HG02798 (cell line): ENCODE results near the gene EFCAB6.

Experiments used
- ATAC-seq: cut with Tn5 transposase; IDR thresholded peaks from one replicate; pipeline ENCODE4 v1.9.1; 2021; ENCODE audit warnings: mild to moderate bottlenecking; ENCODE audit not compliant: unreplicated experiment, poor library complexity

The EFCAB6 gene

DNA sequence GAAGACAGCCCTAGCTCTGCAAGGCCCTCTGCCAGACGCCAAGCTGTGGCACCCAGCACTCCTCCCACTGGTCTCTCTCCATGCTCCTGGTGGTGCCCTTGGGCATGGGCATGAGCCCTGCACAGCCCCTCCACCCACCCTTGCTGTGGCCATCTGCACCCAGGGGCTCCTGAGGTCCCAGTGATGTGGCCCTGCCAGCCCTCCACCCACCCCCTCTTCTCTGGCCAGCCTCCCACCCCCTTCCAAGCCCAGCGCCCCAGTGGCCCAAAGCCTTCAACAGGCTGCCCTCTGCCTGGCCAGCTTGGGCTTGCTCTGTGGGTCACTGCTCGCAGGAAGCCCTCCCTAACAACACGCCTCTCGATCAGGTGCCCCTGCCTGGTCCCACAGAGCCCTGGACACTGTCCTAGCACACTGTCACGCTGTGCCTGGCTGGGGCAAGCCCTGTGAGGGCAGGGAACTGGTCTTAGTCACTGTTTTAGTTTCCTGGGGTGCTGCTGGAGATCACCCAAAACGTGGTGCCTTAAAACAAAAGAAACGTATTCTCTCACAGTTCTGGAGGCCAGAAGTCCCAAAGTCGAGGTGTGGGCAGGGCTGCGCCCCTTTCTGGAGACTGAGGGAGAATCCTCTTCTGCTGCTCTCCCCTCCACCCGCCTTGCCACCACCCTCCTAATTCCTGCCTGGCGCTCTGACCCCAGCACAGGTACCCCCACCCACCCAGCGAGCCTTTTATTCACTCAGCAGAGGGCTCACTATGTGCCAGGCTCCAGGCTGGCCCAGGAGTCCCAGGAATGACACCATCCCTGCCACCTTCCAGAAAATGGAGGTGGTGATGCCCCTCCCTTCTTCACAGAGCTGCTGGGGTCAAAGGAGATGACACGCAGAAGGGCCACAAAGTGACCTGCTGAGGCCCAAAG lies 35.5 kb upstream of the EFCAB6 start:
- no peak for ATAC-seq

DNA sequence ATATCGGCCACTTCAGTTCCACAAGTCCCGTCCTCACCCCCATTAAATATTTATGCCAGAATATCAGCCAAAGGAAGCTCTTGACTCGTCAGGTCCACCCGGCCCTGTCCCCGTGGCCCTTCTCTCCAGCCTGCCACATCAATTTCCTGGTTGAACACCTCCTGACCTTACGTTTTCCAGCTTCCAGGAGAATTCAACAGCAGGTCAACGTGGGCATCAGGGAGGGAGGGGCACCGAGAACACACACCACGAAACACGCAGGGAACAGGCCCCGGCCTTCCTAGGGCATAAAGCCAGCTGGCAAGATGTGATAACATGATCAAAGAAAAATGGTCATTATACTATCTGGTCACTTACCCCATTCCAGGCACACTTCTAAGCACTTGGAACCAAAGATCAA lies 34.9 kb upstream of the EFCAB6 start:
- no peak for ATAC-seq

DNA sequence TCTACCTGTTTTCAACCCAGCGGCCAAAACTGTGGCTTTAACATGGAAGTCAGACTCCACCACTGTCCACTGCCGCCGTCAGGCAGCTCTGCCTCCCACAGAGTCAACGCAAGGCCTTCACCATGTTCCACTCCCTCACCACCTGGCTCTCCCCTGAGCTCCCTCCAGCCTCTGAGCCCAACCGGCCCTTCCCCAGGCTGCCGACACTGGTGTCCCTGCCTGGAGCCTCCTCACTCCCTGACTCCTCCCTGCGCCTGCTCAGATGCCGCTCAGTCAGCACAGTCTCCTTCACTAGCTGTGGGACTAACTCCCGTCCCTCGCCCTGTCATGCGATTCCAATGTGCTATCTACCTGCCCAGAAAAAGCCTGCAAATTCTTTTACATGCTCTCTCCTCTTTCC lies 33.9 kb upstream of the EFCAB6 start:
- ATAC-seq, result no peak

DNA sequence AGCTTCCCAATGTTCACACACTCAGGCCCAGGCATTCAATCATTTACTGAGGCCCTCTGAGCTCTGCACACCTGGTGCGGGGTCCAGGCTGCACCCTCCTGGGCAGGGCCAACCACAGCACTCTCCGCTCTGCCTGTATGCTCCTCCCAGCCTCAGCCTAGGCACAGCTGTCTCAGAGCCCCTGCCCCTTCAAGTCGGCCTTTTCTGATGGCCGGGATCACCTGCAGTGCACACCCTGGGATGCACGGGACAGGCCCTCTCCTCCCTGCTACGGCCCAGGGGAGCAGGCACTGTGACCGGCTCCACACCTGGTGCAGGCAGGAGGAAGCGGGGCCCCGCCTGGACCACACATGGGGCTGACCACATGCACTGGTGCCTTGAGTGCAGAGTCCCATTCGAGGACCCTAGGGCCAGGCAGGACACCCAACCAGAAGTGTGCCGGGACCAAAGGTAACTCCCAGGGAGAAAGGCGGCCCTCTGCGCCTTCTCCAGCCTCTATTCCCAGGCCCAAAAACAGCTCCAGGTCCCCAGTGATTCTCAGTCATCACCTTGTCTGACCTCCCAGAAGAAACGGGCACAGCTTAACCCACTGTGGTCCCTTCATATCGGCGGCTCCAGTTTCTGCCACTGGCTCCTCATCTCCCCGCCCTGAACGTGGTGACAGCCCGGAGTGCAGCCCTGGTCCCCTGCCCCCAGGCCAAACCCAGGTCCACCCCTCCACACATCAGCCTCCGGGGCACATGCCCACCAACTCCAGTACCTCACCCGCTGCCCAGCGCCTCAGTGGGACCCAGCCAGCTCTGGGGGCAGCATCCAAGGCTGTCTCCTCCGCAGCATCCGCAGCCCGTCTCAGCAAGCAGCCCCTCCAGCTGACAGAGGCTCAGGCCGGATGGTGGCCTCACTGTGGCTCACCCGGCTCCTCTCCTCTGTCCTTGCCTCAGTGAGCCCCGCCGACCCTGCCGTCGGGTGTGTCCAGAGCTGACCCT lies 32.7 kb upstream of the EFCAB6 start:
- no peak for ATAC-seq

DNA sequence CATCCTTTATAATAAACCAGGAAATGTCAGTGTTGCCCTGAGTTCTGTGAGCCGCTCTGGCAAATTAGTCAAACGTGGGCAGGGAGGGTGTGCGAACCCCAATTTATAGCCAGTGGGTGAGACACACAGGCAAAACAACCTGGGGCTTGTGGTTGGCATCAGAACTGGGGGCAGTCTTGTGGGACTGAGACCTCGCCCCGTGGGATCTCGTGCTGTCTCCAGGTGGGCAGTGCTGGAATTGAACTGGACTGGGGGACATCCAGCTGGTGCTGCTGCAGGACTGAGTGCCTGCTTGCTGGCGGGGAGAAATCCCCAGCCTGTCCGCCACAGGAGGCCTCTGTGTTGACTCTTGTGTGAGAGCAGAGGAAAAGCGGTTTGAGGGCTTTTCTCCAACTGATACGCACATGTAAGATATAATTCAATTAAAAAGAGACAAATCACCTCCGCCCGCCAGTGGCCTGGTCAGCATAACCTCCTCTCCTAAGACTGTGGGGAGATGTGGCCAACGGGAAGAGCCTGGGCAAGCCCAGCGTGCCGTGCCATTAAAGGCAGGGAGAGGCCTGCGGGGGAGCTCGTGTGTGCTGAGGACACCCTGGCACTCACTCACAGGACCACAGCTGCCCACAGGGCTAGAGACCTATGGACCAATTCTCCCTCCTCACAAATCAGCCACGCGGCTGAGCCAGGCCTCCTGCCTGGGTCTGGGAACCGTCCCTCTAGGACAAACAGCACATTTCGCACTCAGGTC lies 31.9 kb upstream of the EFCAB6 start:
- no peak for ATAC-seq

DNA sequence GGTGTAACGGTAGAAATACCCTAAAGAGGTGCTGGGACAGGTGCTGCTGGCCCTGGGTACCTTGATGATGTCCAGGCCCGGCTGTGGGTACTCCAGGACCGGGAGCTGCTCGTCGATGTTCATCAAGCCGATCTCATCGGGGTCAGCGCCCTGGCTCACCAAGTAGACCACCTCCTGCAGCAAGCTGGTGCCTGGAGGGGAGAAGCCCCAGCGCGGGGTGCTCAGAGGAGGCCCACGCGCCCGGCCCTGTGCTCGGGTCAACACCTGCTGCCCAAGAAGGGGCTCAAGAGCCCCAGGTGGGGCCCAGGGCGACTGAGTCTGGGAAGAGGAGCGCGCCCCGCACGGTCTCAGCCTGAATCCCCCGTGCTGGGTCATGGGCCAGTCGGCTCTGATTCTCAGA lies 29.6 kb upstream of the EFCAB6 start:
- ATAC-seq, result no peak

DNA sequence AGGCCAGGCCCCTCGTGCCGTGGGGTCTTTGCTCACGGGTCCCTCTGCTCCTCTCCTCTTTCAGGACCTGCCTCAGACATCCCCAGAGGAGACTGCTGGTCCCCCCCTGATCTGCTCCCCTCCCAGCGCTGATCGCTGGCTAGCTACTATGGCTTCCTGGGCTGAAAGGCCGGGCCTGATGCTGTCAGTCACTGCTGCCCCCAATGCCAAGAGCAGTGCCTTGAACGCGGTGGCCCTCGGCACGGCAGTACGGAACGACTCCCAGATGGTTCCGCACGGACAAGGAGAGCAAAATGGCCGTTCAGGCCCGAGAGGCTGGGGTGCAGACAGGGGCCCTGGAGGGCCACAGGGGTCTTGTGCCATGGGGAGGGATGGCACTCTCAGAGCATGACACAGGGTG lies 28.7 kb upstream of the EFCAB6 start:
- ATAC-seq, result no peak

DNA sequence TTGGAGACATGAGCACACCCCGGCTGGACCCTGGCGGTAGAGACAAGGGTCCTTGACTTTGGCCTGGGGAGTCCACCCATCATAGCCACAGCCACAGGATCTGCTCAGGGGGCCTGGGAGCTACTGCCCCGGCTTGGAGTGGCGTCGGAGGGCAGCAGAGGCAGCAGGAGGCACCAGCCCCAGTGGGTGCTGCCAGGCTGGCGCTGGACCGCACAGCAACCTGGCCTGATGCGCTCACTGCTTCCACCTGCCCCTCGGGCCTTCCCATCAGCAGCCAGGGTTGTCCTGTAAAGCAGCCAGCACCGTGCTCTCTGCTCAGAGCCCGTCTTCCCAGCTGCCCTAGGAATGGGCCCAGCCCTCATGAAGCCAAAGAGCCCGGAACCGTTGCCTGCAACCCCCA lies 28.3 kb upstream of the EFCAB6 start:
- ATAC-seq, result no peak

DNA sequence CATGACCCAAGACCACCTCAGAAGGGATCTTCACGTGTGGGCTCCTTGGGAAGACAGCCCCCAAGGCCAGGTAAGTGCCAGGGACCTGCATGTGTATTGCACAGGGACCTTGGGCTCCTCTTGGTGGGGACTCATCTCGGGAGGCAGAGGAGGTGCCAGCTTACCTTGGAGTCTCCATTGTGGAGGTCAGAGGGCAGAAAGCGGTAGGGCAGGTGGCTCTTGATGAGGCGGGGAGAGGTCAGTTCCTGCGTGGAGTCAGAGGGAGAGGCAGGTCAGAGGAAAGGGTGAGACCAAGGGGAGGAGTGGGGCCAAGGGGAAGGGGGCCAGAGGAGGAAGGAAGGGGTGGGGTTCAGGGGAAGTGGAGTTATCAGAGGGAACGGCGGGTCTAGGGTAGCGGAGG lies 27.7 kb upstream of the EFCAB6 start:
- no peak for ATAC-seq

DNA sequence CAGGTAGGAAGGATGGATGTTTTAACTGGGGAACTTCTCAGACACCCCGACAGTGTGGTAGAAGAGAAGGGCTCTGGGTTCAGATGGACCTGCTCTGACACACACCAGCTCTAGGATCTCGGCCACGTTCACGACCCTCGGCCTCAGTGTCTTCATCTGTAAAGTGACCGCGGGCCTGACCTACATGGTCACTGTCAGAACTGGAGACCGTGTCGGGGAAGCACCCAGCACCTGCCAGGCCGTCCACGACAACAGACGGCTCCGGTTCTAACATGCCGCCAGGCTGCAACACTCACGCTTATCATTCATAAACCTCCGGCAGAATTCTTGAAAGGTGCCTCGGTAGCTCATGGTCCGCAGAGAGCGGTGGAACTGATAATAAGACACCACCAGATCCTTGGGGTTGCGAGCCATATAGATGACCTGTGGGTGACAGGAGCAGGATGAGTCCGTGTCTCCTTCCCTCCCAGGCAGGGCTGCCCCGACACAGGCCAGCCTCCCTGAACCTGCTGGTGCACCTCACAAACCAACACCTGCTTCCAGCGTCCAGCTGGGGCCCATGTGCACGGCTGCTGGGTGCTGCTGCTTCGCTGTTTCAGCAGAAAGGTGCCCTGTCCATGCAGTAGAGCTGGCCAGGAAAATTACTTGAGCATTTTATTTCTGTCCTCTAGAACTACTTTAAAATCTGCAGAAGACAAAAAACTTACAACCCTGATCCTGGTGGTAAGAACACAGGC lies 26.6 kb upstream of the EFCAB6 start:
- no peak for ATAC-seq

DNA sequence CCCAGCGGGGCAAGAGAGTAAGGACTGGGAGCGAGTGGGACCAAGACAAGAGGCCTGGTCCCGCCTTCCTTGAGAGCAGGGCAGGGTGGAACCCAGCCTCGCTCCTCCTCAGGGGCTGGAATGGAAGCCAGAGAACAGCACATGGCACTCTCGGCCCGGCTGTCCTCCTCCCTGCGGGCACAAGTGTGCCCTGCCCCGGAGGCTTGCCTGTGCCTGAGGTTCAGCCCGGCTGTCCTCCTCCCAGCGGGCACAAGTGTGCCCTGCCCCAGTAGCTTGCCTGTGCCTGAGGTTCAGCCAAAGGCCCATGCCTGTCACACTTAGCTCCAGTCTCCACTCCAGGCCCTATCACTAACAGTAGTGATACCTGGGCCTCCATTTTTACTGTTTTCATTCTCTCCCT lies 26.1 kb upstream of the EFCAB6 start:
- no peak for ATAC-seq

DNA sequence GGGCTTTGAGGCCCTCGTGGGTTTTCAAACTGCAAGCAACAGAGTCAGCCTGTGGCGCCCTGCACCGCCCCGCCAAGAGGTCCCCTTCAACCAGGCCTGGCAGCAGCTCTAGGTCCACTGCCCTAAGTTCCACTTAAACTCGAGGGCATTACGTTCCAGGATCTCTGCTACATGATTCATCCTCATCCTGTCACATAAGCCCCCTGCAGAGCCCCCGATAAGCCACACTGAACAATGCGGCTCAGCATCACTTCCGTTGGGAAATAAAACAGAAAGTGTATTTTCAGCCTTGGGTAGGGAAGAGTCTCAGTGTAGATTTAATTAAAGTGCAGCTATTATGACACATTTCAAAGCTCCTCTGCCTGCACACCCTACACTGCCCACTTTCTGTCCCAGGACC lies 25.6 kb upstream of the EFCAB6 start:
- ATAC-seq, result no peak

DNA sequence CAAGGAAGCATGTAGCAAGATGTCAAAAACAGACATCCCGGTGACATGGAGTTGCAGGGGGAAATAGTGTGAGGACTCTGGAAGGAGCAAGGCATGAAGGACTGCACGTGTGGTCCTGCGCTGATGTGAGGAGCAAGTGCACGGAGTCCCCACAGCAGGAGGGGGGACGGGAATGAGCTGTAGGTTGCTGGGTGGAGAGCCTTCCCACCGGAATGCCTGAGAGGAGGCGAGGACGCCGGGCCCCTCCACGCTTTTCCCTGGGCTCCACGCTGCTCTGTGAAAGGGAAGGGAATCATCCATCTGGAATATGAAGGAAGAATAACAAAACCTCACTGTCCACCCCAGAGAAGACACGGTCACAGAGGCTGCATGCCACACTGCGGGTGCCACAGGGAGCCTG lies 23.6 kb upstream of the EFCAB6 start:
- no peak for ATAC-seq

DNA sequence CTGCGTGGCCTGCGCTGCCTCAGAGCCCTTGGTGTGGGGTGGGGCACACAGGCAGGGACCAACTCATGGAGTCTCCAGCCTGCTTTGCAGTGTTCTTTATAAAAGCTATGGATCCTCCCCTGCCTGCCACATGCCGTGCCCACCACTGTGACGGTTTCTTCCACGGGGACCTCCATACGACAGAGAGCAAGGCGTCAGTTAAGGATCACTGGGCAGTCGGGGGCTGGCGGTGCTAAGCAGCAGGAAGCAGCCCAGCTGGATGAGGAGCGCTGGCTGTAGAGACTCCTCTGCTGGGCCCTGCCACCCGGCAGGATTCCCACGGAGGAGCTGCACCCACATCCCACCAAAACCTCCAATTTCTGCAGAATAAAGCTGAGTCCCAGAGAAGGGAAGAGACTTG lies 23.1 kb upstream of the EFCAB6 start:
- ATAC-seq, result no peak

DNA sequence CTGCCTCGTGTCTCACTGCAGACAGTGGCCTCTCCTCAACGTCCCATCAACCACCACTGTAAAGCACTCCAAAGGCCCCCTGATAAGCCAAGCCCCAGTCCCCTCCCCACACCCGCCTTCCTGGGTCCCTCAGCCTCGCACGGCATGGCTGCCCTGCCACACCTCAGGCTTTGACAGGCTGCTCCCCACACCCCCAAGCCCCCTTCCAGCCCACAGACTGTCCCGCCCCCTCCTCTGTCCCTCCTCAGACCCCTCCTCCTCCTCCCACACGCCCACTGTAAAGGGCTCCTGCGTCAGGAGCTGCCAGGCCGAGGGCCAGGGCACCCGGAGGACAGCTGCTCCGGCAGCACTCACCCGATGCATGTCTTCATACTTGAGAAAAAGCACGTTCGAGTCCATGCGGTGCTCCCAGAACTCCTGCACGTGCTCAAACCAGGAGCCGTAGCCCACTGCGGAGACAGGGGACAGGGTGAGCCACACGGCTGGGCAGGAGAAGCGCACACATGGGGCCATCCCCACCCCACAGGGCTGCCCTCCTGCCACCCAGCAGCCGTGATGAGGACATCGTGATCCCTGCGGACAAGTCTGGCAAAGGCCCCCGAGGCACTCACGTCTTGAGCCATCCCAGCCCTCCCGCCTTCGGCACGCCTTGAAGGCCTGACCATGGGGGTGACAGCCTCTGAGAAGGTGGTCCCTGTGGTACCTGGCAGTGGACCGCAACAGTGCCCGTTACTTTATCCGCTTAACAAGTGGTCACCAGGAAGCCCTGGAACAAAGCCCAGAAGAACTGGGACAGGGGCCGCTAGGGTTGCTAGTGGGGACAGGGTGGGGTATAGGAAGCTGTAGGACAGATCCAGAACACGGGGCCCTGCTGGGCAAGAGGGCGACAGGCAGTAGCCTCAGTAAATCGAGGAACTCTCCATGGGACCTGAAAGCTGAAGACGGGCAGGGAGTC lies 21.5 kb upstream of the EFCAB6 start:
- no peak for ATAC-seq

DNA sequence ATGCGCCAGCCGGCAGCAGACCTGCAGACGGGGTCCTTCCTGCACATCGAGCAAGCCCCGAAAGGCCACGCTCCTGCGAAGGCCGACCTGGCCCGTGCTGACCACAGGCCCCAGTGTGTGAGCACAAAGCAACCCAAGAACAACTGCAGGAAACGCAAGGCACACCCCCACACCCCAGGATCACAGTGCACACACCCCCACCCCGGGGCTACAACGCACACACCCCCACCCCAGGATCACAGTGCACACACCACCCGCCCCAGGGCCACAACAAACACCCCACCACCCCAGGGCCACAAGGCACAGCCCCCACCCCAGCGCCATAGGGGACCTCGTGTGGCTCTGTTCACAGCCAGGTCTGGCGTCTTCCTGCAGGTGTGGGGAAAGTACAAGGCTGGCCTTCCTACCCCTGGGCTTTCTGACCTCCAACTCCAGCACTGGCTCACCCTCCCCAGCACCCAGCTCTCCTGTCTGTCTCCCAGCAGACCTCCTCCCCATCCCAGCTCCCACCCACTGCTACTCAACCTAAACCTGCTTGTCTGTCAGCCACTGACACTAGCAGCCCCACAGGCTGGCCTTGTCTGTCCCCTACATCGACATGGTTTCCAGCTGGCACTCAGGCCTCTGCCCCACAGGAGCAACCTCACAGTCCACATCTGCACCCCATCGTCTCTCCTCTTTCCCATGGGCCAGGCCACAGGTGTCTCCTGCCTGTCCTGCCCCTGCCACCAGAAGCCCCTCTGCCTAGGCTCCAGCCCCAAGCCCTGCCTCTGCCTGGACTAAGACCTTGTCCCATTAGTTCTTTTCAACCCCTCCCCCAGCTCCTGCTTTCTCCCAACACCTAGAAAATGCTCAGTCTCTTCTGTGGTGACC lies 20.5 kb upstream of the EFCAB6 start:
- ATAC-seq, result no peak

DNA sequence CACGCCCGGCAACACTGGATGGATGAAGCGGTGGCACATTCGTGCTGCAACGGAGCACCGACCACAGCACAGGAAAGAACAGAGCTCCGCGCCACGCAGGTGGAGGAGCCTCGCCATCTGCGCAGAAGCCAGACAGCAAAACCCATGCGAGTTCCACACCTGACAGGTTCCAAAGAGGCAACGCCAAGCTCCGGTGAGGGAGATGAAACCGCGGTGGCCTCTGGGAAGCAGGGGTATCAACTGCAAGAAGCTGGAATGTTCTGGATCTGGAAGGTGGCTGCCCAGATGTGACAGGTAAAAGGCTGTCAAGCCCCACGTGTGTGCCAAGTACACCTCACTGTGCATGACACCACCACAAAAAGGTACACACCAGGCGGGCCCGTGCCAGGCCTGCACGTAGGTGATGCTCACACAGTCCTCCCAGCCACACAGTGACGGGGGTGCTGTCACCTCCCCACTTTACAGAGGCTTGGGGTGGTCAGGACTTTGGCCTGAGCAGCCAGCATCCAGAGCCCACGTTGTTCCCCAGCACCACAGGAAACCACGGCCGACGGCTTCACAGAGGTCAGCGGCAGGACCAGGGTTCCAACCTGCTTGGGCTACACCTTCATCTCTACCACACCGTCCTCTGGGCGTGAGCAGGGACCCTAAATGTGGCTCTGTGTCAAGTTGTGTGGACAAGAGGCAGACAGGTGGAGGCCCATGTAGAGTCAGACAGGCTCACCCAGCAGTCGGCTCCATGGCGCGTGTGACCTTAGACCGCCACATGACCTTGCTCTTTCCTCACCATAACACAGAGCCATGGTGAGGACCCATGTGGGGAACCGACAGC lies 19.7 kb upstream of the EFCAB6 start:
- no peak for ATAC-seq
